ENCODE measurements around the gene ARPC1A.
"Not testable (repeated sequence)": the region's sequence is repeated elsewhere in the genome, so short reads cannot be mapped to it uniquely, and the experiment has no call there.

Gene ARPC1A

DNA sequence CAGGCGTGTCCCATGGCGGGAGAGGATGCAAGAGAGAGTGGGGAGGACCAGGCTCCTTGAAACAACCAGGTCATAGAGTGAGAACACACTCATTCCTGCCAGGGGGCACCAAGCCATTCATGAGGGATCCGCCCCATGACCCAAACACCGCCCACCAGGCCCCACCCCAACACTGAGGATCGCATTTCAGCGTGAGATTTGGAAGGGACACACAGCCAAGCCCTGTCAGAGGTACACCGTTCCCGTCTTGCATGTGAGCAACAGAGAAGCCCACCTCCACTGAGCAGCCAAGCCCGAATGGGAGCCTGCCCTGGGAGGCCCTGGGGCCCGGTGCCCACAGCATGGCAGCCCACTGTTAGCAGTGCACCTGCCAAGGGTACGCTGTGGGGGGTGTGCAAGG lies 40.9 kb downstream of the ARPC1A start:
- no peaks in the 10 kb centered on the region for H3K9me3 ChIP-seq (ENCODE audit: low read length)
- no peak overlapping the region for H2AFZ ChIP-seq (ENCODE audit: low read depth, low read length)
- no peak overlapping the region for H3K4me3 ChIP-seq (ENCODE audit: low read length)
- peaks cover 43% of the 10 kb centered on the region for H3K36me3 ChIP-seq (ENCODE audit: insufficient read depth, low read length)
- H3K27me3 ChIP-seq (ENCODE audit: insufficient read depth, low read length), result no peaks in the 10 kb centered on the region
- H3K4me1 ChIP-seq (ENCODE audit: insufficient read depth, low read length), result no peaks in the 10 kb centered on the region

DNA sequence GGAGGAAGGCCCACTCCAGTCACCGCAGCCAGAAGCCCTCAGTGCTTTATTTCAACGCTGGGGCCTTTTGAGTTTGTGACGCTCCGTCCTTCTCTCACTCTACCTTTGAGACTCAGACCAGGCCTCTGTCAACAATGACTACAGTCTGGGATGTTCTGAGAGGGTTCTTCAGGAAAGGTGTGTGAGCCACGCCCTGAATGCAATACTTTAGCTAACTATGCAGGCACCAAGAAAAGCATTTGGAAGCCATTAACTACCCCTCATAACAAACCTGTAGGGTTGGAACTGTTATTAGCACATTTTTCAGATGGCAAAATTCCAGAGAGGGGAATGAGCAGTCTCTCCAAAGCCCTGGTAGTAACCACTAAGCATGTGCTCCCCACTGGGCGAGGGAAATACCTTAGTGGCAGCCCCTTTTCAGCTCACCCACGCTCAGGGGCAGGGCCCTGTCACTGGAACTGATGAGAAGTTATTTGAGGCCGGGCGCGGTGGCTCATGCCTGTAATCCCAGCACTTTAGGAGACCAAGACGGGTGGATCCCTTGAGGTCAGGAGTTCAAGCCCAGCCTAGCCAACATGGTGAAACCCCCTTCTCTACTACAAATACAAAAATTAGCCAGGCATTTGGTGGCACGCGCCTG lies 43.2 kb downstream of the ARPC1A start:
- Histone ChIP-seq H3K4me1 (ENCODE audit: insufficient read depth, low read length) (no peaks in the 10 kb centered on the region), H3K36me3 (ENCODE audit: insufficient read depth, low read length) (peaks cover 25% of the 10 kb centered on the region), H3K9me3 (ENCODE audit: low read length) (no peaks in the 10 kb centered on the region), H3K27me3 (ENCODE audit: insufficient read depth, low read length) (no peaks in the 10 kb centered on the region), H3K4me3 (ENCODE audit: low read length) (no peak overlapping the region), H2AFZ (ENCODE audit: low read depth, low read length) (no peak overlapping the region)

DNA sequence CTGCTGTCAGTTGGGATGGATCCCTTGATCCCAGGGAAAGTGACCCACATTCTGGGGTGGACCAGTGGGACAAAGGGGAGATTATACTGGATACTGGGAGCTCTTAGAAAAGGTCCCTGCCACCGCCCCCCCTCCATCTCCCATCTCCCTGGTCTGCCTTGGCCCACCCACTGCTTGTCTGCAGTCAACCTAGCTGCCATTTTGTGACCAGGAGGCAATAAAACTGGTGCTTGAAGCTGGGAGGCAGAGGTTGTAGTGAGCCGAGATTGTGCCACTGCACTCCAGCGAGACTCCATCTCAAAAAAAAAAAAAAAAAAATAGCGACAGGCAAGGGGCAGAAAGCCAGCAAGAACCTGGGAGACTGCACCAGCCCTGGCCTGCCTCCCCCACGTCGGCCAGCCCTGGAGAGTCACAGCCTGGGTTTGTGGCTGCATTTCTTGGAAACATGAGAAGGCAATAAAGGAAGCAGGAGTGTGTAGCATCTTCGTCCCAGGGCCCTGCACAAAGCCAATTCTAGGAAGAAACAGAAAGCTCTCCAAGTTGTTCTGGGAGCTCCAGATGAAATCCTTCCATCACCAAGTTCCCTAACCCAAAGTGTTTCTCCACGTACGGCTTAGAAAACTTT lies 44.2 kb downstream of the ARPC1A start:
- H2AFZ ChIP-seq (ENCODE audit: low read depth, low read length), result no peak overlapping the region
- no peaks in the 10 kb centered on the region for H3K27me3 ChIP-seq (ENCODE audit: insufficient read depth, low read length)
- H3K9me3 ChIP-seq (ENCODE audit: low read length), result no peaks in the 10 kb centered on the region
- H3K36me3 ChIP-seq (ENCODE audit: insufficient read depth, low read length), result peaks cover 18% of the 10 kb centered on the region
- no peak overlapping the region for H3K4me3 ChIP-seq (ENCODE audit: low read length)
- no peaks in the 10 kb centered on the region for H3K4me1 ChIP-seq (ENCODE audit: insufficient read depth, low read length)

DNA sequence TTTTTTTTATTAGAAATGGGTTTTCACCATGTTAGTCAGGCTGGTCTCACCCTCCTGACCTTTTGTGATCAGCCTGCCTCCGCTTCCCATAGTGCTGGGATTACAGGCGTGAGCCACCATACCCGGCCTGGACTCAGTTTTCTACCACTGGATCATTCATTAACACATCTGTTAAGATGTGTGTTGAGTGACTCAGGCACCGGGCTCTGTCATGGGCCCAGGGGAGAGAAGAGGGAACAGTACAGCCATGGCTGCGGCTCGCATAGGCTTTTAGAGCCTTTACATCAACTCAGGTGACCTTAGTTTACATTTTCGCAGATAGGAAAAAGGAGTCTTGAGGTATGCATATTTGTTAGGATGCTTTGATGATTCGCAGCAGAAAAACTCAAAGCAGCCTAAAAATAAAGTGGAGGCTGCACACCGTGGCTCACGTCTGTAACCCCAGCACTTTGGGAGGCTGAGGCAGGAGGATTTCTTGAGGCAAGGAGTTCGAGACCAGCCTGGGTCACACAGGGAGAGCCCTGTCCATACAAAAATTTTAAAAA lies 45.8 kb downstream of the ARPC1A start:
- peaks cover 10% of the 10 kb centered on the region for H3K36me3 ChIP-seq (ENCODE audit: insufficient read depth, low read length)
- H3K4me1 ChIP-seq (ENCODE audit: insufficient read depth, low read length), result no peaks in the 10 kb centered on the region
- H3K9me3 ChIP-seq (ENCODE audit: low read length), result no peaks in the 10 kb centered on the region
- no peak overlapping the region for H3K4me3 ChIP-seq (ENCODE audit: low read length)
- no peaks in the 10 kb centered on the region for H3K27me3 ChIP-seq (ENCODE audit: insufficient read depth, low read length)
- H2AFZ ChIP-seq (ENCODE audit: low read depth, low read length), result no peak overlapping the region

DNA sequence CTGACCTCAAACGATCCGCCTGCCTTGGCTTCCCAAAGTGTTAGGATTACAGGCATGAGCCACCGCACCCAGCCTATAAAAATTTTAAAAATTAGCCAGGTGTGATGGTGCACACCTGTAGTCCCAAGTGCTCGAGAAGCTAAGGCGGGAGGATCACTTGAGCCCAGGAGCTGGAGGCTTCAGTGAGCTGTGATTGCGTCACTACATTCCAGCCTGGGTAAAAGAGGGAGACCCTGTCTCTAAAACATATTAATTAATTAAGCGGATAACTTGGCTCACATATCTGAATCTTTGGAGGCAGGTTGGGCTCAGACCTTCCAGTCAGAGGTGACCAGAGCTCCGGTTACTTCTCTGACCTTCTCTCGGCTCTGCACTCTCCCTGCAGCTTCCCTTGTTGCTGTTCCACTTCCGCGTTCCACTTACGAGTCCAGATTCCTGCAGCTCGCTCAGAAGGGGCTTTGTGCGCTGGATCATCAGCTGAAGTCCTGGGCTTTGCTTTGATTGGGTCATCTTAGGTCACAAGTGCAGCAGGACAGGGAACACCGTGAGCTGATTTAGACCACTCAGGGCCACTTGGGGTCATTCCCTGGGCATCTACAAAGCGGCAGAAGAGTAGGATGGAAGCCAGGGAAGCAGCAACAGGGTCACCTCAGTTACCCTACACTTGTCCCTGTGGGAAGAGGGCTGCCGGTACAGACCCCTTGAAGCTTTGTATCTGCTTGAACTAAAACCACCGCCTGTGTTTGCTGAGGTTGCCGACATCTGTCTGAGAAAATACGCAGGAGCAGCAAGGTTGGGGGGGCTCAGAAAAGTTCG lies 46.8 kb downstream of the ARPC1A start:
- peaks cover 2% of the 10 kb centered on the region for H3K36me3 ChIP-seq (ENCODE audit: insufficient read depth, low read length)
- H3K9me3 ChIP-seq (ENCODE audit: low read length), result no peaks in the 10 kb centered on the region
- no peaks in the 10 kb centered on the region for H3K27me3 ChIP-seq (ENCODE audit: insufficient read depth, low read length)
- no peaks in the 10 kb centered on the region for H3K4me1 ChIP-seq (ENCODE audit: insufficient read depth, low read length)
- H2AFZ ChIP-seq (ENCODE audit: low read depth, low read length), result no peak overlapping the region
- no peak overlapping the region for H3K4me3 ChIP-seq (ENCODE audit: low read length)

DNA sequence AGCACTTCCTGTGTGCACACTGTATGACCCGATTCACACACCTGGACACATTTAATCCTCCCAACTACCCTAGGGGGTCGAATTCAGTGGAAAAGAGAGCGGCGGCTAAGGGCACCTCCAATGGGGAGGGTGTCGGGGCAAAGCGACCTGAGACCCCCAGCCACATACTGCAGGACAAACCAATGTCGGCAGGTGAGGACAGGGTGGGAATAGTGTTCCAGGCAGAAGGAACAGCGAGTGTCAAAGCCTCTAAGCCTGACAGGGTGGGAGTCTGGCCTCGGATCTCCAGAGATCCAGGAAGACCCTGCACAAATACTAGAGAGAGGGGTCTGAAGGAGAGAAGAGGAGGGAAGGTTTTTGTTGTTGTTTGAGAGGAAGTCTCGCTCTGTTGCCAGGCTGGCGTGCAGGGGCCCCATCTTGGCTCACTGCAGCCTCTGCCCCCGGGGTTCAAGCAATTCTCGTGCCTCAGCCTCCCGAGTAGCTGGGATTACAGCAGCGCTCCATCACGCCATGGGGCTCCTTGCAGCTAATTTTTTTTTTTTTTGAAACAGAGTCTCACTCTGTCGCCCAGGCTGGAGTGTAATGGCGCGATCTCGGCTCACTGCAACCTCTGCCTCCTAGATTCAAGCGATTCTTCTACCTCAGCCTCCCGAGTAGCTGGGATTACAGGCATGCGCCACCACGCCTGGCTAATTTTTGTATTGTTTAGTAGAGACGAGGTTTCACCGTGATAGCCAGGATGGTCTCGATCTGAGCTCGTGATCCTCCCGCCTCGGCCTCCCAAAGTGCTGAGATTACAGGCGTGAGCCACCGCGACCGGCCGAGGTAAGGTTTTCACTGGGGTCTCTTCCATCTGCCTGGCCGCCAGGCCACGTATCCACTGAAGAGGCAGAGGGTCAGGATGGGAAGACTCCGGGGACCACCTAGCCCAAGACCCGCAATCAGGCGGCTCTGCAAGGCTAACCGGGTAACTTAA lies 47.7 kb downstream of the ARPC1A start:
- Histone ChIP-seq H3K27me3 (ENCODE audit: insufficient read depth, low read length) (no peaks in the 10 kb centered on the region), H3K36me3 (ENCODE audit: insufficient read depth, low read length) (peaks cover 2% of the 10 kb centered on the region), H3K9me3 (ENCODE audit: low read length) (no peaks in the 10 kb centered on the region), H3K4me3 (ENCODE audit: low read length) (no peak overlapping the region), H3K4me1 (ENCODE audit: insufficient read depth, low read length) (no peaks in the 10 kb centered on the region), H2AFZ (ENCODE audit: low read depth, low read length) (no peak overlapping the region)

DNA sequence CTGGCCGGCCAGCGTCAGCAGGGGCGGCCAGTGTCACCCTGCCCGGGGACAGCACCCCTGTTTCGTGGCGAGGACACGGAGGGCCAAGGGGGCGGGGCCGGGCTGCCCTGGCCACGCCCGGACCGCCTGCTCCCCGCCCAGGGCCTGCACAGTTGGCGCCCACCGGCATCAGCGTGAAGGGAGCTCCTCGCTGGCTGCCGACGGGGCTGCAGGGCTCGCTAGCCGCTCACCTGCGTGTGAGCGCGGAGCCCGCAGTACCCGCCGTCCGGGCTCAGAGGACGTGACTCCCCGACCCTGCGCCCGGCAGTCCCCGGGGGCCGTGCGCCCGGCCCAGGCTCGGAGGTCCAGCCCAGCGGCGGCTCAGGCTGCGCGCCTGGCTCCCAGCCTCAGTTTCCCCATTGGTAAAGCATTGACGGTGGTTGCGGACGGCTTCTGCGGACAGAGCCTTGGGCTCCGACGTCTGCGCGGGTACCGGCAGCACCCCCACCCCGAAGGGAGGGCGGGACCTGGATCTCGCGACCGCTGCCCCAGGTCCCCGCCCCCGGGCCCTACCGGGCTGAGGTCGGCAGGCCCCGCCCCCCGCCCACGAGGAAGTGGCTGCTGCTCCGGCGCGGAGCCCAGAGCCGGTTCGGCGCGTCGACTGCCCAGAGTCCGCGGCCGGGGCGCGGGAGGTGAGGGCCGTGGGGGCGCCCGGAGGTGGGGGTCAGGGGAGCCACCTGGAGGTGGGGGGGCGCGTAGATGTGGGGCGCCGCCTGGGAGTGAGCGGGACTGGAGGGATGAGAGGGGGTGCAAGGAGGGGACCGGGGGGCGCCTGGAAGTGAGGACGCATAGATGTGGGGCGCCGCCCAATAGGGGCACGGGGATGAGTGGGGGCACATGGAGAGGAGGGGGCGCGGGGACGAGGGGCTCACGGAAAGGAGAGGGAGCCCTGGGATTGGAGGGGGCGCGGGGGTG lies 48.7 kb downstream of the ARPC1A start, which contains the start of gene ARPC1B:
Gene ARPC1B (plus strand): TSS at position 620 of the 954 bp plus-strand sequence. CDS start 10,985 bp downstream, outside the sequence.
- no peaks in the 10 kb centered on the region for H3K4me1 ChIP-seq (ENCODE audit: insufficient read depth, low read length)
- H3K27me3 ChIP-seq (ENCODE audit: insufficient read depth, low read length), result no peaks in the 10 kb centered on the region
- H3K9me3 ChIP-seq (ENCODE audit: low read length), result no peaks in the 10 kb centered on the region
- H2AFZ ChIP-seq (ENCODE audit: low read depth, low read length), result peak within 1 kb of the TSS; percentile 90
- H3K4me3 ChIP-seq (ENCODE audit: low read length), result peak within 1 kb of the TSS; percentile 58
- H3K36me3 ChIP-seq (ENCODE audit: insufficient read depth, low read length), result peaks cover 2% of the 10 kb centered on the region

DNA sequence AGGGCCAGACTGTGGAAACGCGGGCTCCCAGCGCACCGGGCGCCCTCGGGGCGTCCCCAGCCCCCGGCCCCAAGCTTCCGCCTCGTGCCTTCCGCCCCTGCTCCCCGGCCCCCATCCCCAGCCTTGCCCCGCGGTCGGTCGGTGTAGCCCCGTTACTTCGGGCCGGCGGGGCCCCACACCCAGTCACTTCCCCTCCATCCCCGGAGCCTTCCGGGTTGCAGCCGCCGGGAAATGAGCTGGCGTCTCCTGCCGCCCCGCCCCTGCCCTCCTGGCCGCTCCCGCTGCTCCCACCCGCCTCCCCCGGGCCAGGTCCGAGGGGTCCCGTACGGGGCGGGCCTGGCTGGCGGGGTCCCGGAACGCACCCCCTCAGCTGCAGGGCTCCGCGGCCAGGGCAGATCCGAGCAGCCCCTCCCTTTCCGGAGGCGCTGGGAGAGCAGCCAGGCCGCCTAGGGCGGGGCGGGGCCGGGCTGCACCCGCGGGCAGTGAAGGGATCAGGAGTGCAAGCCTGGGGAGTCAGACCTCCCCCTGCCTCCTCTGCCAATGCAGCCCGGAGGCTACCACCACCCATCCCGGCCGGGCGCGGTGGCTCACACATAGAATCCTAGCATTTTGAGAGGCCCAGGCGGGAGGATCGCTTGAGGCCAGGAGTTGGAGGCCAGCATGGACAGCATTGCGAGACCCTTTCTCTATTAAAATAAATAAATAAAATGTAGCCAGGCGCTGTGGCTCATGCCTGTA lies 49.5 kb downstream of the ARPC1A start:
- H3K36me3 ChIP-seq (ENCODE audit: insufficient read depth, low read length), result peaks cover 2% of the 10 kb centered on the region
- H3K4me1 ChIP-seq (ENCODE audit: insufficient read depth, low read length), result no peaks in the 10 kb centered on the region
- H2AFZ ChIP-seq (ENCODE audit: low read depth, low read length), result peak overlapping the region; percentile 90
- H3K9me3 ChIP-seq (ENCODE audit: low read length), result no peaks in the 10 kb centered on the region
- no peaks in the 10 kb centered on the region for H3K27me3 ChIP-seq (ENCODE audit: insufficient read depth, low read length)
- H3K4me3 ChIP-seq (ENCODE audit: low read length), result peak overlapping the region; percentile 58

DNA sequence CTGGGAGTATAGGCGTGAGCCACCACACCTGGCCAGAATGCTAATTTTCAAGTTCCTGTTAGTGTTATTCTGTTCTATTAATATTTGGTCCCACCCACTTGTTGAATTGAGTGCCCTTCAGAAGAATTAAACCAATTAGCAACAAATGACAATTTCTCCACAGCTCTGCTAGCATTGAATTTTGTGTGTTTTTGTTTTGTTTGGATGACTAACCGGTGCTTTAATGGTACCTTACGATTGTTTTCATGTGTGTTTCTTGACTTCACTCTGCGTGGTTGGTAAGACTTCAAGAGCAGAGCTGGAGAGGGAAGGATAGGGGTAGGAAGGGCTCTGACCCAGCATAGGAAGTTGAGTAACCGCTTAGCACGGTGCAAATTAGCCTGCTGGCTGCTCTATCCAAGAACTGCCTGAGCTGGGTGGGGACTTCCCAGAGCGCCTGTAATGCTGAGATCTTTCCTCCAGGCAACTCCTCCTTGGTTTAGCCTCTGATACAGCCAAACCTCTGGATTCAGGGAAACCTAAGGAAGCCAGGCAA lies 53.4 kb downstream of the ARPC1A start:
- Histone ChIP-seq H3K9me3 (ENCODE audit: low read length) (no peaks in the 10 kb centered on the region), H3K27me3 (ENCODE audit: insufficient read depth, low read length) (no peaks in the 10 kb centered on the region), H2AFZ (ENCODE audit: low read depth, low read length) (no peak overlapping the region), H3K36me3 (ENCODE audit: insufficient read depth, low read length) (no peaks in the 10 kb centered on the region), H3K4me3 (ENCODE audit: low read length) (no peak overlapping the region), H3K4me1 (ENCODE audit: insufficient read depth, low read length) (no peaks in the 10 kb centered on the region)

DNA sequence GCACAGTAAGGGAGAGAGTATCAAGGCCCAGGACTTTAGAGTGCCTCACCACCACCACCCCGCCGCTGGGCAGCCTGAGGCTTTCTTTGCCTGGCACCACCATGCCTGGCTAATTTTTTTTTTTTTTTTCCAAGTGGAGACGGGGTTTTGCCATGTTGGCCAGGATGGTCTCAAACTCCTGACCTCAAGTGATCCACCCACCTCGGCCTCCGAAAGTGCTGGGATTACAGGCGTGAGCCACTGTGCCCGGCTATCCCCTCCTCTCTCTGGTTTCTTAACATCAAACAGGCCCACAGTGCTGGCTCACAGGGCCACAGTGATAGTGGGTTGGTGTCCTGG lies 54.0 kb downstream of the ARPC1A start:
- H3K9me3 ChIP-seq (ENCODE audit: low read length); H3K27me3 ChIP-seq (ENCODE audit: insufficient read depth, low read length); H3K36me3 ChIP-seq (ENCODE audit: insufficient read depth, low read length); H3K4me3 ChIP-seq (ENCODE audit: low read length); H3K4me1 ChIP-seq (ENCODE audit: insufficient read depth, low read length); H2AFZ ChIP-seq (ENCODE audit: low read depth, low read length): not testable (repeated sequence)
